Kidney epithelial cell (primary cell): Measurements from ENCODE around the gene D2HGDH. TPM values are rescaled to one million over a fixed set of nuclear protein-coding genes. Genes with fewer than 3 reads are reported as not detected.

Experiments
- DNase-seq: peaks from one replicate; pipeline ENCODE4 v3.0.0-alpha.2; 2010; ENCODE audit warnings: low read depth
- H3K27me3 ChIP-seq: 2 replicates; pipeline ENCODE4 v1.6.0; 2011; ENCODE audit warnings: low read length; ENCODE audit not compliant: control insufficient read depth, insufficient read depth
- H3K36me3 ChIP-seq: 2 replicates; pipeline ENCODE4 v1.5.1; 2011; ENCODE audit warnings: low read length; ENCODE audit not compliant: control insufficient read depth, insufficient read depth
- H3K4me3 ChIP-seq: 2 replicates; pipeline ENCODE4 v1.5.1; 2011; ENCODE audit warnings: low read depth, mild to moderate bottlenecking, control low read depth, low read length
- total RNA-seq: library from RNA; depleted of rRNA; stranded (reverse); fragments of >200 nt; gene quantifications from 2 replicates; pipeline ENCODE4 v1.2.3, GENCODE V29; 2015
- TF ChIP-seq, protein P1 (sequence below): IDR thresholded peaks from 2 replicates; pipeline ENCODE4 v1.5.1; 2011; ENCODE audit warnings: mild to moderate bottlenecking, moderate library complexity, low read length, control low read depth, inconsistent platforms; ENCODE audit not compliant: insufficient read depth, poor library complexity, severe bottlenecking

D2HGDH gene
- total RNA-seq, 1 donor from 2014 or later, result 16.5 TPM

DNA sequence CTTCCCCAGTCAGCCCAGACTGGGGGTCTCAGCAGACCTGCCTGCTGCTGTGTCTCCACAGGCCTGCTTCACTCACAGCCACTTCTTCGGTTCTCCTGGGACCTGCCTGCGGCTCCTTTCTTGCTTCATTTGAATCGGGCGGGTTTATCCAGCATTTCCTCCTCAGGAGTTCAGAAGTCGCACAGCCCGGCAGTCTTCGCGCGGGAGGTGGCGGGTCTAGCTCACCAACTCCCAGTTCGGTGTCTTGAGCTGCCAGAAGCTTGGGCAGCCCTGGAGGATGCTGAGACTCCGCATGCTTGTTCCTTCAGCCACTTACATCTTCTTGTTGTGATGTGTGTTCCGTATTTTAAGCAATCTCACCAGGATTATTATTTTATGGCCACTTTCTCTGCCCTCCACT is 10.8 kb downstream of the D2HGDH start:
- no peaks in the 10 kb centered on the region for H3K27me3 ChIP-seq
- TF ChIP-seq, protein P1, sequence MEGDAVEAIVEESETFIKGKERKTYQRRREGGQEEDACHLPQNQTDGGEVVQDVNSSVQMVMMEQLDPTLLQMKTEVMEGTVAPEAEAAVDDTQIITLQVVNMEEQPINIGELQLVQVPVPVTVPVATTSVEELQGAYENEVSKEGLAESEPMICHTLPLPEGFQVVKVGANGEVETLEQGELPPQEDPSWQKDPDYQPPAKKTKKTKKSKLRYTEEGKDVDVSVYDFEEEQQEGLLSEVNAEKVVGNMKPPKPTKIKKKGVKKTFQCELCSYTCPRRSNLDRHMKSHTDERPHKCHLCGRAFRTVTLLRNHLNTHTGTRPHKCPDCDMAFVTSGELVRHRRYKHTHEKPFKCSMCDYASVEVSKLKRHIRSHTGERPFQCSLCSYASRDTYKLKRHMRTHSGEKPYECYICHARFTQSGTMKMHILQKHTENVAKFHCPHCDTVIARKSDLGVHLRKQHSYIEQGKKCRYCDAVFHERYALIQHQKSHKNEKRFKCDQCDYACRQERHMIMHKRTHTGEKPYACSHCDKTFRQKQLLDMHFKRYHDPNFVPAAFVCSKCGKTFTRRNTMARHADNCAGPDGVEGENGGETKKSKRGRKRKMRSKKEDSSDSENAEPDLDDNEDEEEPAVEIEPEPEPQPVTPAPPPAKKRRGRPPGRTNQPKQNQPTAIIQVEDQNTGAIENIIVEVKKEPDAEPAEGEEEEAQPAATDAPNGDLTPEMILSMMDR, result no peak
- peaks cover 3% of the 10 kb centered on the region for H3K36me3 ChIP-seq
- no peak for DNase-seq
- H3K4me3 ChIP-seq, result no peak overlapping the region

DNA sequence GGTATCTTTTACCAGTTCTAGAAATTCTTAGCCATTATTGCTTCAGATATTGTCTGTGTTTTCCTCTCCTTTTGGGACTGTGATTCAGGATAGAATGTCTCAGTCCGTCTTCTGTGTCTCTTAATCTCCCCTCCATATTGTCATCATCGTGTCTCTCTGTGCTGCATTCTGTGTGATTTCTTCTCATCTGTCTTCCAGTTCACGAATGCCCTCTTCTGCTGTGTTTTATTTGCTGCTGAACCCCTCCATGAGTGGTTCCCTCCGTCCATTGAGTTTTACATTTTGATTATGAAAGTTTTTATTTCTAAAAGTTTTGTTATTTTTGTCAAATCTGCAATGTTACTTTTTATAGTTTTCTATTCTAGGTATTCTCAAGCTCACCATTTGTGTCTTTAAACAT is 11.7 kb downstream of the D2HGDH start:
- TF ChIP-seq, protein P1, result no peak
- no peak overlapping the region for H3K4me3 ChIP-seq
- peaks cover 3% of the 10 kb centered on the region for H3K36me3 ChIP-seq
- DNase-seq, result no peak
- H3K27me3 ChIP-seq, result no peaks in the 10 kb centered on the region

DNA sequence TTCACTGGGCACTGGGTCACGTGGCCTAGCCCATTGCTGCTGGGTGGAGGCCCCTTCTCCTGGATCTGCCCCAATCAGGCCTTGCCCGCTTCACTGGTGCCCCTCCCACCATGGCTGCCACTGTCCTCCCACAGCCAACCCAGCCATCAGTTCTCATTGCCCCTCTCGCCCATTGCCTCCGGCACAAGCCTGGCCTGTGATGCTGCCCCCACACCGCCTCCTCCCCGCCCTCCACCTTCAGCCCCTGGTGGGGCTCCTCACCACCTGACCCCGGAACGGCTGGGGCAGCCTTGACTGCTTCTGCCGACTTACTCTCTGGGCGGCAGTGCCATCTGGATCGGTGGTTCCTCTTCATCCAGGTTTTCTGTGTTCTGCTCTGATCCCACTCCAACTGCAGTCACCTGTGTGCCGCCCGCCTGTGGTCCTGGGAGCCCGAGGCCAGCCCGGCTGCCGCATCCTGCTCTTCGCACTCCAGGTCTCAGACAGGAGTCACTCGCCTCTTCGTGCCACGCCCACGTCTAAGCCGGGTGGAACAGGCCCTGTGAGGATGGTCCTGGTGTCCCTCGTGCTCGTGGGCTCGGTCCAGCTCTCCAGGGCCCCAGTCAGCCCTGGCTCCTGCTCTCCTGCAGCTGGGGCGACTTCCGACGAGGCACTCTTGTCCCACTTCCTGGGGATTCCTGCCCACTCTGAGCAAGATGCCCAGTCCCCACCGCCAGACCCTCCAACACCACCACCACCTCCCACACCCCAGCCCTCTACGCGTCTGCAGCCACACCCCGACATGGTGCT is 14.2 kb downstream of the D2HGDH start:
- peaks cover 1% of the 10 kb centered on the region for H3K36me3 ChIP-seq
- DNase-seq, result no peak
- TF ChIP-seq, protein P1, result no peak
- H3K27me3 ChIP-seq, result no peaks in the 10 kb centered on the region
- H3K4me3 ChIP-seq, result no peak overlapping the region

DNA sequence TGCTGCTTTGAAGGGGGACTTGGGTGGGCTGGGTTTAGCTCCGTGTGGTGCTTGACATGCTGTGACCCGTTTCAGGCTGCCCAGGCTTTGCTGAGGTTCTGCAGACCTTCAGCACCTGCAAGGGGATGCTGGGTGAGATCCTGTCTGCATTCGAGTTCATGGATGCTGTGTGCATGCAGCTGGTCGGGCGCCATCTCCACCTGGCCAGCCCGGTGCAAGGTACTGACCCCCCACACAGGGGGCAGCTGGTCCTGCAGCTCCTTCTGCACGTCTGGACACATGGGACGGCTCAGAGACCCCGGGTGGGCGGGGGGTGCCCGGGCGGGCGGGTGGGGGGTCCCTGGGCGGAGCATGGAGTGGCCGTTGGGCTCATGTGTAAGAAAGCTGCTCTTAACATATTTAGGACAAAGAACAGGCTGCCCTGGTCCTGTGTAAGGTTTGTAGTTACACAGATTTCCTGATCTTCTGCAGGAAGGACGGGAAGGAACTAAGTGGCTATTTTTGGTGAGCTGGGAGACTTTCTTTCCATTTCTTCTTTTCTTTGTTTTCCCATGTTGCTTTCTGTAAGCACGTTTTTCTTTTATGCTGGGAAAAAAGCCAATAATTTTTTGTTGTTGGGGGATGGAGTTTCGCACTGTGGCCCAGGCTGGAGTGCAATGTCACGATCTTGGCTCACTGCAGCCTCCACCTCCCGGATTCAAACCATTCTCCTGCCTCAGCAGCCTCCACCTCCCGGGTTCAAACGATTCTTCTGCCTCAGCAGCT is 15.8 kb downstream of the D2HGDH start:
- DNase-seq, result no peak
- Histone ChIP-seq H3K27me3 (no peaks in the 10 kb centered on the region), H3K4me3 (no peak overlapping the region), H3K36me3 (no peaks in the 10 kb centered on the region)
- TF ChIP-seq, protein P1, result no peak

DNA sequence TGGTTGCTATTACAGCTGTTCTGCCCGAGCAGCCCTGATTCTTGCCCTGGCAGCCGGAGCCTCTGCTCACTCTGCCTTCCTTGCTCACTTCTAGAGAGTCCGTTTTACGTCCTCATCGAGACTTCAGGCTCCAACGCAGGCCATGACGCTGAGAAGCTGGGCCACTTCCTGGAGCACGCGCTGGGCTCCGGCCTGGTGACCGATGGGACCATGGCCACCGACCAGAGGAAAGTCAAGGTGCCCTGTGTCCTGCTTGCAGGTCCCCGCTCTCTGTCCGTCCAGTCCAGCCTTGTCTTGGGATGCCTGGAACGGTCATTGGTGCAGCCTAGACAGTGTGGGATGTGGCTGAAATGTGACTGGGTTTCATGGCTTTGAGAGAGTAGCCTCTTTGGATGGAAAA is 16.7 kb downstream of the D2HGDH start:
- no peaks in the 10 kb centered on the region for H3K27me3 ChIP-seq
- DNase-seq, result no peak
- peaks cover 1% of the 10 kb centered on the region for H3K36me3 ChIP-seq
- H3K4me3 ChIP-seq, result no peak overlapping the region
- TF ChIP-seq, protein P1, result no peak
